Stimulated activated CD8-positive, alpha-beta memory T cell treated with anti-CD3 and anti-CD28 coated beads, Interleukin-7, amount 100 ng/mL, for 4 hours (primary cell): Measurements from ENCODE around the gene THBS3.
"Not testable (repeated sequence)": the region's sequence is repeated elsewhere in the genome, so short reads cannot be mapped to it uniquely, and the experiment has no call there.

ENCODE experiments used
- DNase-seq, 2 donors: peaks; one replicate each; pipeline ENCODE4 v3.0.0-alpha.2; 2020; ENCODE audit warnings: low read depth in 2 of 2

THBS3 gene

GRCh38 chr1:155189926-155190325 lies 17.8 kb downstream of the THBS3 start:
- DNase-seq, result not testable (repeated sequence)

DNA sequence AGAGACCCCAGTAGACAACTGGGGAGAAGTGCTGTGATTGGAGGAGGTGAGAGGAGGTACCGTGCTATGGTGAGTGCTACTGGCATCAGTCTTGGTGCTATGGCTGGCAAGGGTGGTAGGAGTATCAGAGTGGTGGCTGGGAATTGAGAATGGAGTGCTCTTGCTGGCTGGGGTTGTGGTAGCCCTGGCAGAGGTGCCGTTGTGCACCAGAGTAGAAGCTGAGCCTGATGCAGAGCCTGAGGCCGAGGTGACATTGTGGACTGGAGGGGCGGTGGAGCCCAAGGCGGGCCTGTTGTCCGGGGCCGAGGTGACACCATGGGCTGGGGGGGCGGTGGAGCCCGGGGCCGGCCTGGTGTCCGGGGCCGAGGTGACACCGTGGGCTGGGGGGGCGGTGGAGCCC lies 19.4 kb downstream of the THBS3 start:
- no peak for DNase-seq

GRCh38 chr1:155187456-155187891 lies 20.2 kb downstream of the THBS3 start:
- no peak for DNase-seq

DNA sequence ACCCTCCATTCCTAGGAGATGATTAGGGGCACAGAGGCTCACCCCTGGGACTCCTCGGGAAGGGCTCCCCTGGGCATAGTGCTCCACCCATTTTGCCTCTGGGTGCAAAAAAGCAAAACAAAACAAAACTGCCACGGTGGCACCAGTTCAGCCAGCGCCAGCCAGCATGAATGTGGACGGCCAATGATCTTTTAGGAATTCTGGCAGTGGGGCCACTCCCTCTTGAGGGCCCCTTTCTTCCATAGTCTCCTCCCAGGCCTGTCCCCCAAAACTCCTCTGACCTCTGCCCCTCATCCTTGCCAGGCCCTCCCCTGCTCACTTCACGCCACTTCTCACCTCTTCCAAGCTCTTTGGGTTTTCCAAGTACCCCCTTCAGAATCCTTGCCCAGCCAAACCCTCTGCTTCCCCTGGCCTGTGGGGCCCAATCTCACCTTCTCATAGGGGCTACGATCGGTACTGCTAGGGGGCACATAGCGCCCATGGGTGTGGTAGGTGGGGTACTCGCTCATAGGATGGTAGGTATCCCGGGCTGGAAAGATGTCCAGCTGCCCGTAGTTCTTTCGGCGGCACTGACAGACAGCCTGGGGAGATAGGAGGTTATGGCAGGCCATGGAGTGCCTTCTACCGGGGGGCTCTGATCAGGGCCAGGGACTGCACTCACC lies 20.8 kb downstream of the THBS3 start:
- no peak for DNase-seq

- DNase-seq, result no peak
Observed at GRCh38 chr1:155186067-155186793, 21.5 kb downstream of the THBS3 start.

- no peak for DNase-seq
Observed at GRCh38 chr1:155185783-155186066, 22.0 kb downstream of the THBS3 start.

- DNase-seq, result no peak
Observed at GRCh38 chr1:155184835-155185782, 22.6 kb downstream of the THBS3 start.

DNA sequence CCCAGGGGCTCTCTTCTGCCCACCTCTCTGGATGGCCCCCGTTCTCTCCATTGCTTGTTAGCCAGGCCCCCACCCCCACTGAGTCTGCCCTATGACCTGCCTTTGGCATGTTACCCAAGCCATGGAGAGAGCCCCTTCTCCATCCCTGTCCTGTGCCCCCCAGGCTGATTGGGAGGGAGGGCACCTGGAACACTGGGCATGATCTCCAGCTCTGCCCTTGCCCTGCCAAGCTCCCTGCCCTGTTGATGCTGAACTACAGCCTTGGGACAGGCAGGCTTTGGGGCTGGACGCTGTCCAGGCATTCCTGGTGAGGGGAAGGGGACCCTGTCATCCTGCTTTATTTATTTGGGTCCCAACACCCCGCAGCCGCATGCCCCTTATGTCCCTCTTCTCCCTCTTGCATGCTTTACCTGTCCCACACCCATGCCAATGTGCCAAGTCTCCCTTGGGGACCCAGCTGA lies 23.3 kb downstream of the THBS3 start:
- DNase-seq, result no peak

GRCh38 chr1:155183775-155184221 lies 23.9 kb downstream of the THBS3 start:
- no peak for DNase-seq

DNA sequence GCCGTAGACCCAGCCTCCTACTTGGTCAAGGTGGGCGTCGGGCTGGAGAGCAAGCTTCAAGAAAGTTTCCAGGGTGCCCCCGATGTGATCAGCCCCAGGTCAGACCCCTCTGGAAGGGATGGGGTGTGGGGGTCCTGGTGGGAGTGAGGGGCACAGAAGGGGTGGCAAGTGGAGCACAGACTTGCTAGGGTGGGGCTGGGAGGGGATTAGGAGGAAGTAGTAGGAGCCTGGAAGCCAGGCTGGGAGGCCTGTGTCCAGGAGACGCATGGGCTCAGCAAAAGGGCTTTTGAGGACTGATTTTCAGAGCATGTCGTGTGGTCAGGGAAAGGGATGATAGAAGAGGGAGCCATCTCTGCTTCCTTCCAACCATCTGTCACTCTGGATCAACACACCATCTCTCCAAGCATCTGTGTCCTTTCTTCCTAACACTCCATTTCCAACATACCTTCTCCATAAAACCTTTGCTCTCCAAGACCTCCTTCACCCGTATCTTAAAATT lies 25.6 kb downstream of the THBS3 start:
- DNase-seq, result no peak

- no peak for DNase-seq
Observed at GRCh38 chr1:155181371-155182051, 26.2 kb downstream of the THBS3 start.

GRCh38 chr1:155179112-155180031 lies 28.3 kb downstream of the THBS3 start:
- DNase-seq, result no peak

DNA sequence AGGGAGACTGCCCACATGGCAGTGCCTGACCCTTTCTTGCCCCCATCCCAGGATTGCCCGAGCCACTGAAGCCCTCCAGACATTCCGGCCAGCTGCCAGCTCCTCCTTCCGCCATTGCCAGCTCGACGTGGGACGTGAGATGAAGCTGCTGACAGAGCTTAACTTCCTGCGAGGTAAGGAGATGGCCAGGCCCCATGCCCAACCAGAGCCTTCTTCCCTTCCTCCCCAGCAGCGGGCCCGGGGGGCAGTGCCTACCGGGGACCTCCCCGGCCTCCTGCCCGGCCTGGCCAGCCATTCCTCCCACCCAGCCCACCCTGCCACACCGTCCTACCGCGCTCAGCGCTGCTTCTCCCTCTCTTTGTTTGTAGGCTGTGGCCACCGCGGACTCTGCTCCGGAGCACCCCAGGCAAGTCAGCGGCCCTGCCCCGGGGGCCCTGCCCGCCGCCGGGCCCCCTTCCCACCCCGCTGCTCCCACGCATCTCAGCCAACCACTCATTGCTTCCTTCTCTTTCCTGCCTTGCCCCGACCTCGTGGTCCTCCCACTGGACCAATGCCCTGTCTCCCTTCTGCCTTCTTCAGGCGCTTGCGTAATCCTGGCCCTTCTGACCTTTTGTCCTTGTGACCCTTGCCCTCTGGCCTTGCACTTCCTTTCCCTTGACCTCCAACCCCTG lies 29.1 kb downstream of the THBS3 start:
- DNase-seq, result no peak

DNA sequence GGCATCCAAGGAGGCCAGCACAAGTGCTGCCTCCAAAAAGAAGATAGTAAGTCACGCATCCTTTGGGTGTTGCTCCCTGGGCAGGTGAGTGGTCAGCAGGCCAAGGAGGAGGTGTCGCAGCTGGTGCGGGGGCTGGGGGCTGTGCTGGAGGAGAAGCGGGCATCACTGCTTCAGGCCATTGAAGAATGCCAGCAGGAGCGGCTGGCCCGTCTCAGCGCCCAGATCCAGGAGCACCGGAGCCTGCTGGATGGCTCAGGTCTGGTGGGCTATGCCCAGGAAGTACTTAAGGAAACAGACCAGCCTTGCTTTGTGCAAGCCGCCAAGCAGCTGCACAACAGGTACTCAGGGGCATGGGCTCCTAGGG lies 29.8 kb downstream of the THBS3 start:
- DNase-seq, result no peak

DNA sequence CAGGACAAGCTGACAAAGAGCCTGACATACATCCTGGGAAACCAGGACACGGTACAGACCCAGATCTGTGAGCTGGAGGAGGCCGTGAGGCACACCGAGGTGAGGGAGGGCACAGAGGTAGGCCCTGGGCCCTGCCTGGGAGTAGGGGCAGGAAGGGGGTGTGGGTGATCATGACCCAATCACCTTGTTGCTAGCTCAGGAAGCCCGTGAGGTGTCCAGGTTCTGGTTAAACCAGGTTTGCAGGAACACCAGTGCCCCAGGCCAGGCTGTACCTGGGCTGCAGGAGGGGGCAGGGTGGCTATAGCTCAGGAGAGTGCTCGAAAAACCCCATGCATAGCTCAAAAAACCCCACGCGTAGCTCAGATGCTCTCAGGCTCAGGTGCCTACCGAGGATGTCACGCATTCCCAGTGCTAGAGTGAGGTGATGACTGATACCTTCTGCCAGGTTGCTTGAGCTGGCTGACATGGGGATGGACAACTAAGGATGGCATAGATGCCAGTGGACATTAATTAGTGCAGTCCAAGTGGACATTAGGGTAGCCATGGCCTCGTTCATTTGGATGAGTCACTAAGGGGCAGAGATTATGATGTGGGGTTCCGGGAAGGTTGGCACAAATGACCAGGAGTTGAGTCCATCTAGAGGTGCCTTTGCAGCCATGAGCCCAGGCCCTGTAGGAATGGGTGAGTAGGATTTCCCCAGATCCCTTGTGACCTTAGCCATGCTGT lies 30.3 kb downstream of the THBS3 start:
- no peak for DNase-seq

DNA sequence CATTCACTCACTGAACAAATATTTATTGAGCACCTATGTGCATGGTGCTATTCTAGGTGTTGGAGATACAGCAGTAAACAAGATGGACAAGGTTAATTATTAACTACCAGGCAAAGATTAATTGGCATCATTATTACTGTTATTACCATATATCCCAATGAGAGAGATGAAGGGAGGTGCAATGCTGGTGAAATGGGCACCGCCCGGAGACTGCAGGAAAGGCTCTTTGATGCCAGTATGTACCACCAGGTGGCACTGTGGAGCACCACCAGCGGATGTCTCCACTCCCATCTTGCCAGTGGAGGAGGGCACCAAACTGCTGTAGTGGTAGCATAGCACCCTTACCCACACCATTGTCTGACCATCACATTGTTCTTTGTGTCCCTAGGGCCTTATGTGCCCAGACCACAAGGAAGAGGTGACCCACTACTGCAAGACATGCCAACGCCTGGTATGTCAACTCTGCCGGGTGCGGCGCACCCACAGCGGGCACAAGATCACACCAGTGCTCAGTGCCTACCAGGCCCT lies 31.1 kb downstream of the THBS3 start:
- peak; percentile 69 to 75 for DNase-seq

GRCh38 chr1:155175927-155176371 lies 31.7 kb downstream of the THBS3 start:
- DNase-seq, result no peak

DNA sequence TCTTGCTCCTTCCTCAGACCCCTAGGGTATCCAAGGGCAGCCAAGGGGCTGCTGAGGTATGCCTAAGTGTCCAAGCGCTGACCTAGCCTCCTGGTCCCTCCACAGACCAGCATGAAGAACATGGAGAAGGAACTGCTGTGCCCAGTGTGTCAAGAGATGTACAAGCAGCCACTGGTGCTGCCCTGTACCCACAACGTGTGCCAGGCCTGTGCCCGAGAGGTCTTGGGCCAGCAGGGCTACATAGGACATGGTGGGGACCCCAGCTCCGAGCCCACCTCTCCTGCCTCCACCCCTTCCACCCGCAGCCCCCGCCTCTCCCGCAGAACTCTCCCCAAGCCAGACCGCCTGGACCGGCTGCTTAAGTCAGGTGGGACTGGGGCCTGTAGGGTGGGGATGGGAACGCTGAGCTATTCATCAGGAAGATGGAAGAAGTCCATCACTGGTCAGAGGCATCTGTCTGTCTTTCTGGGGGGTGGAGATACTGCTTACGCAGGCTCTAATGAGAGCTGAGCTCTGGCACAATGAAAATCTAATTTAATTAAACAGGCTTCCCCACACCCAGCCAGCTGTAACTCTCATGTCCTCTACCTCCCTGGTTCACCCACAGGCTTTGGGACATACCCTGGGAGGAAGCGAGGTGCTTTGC lies 32.3 kb downstream of the THBS3 start:
- no peak for DNase-seq
